KBM-7 (cell line): ENCODE data around the gene KCNJ10.

Experiments used
- DNase-seq: peaks from one replicate; pipeline ENCODE4 v3.0.0-alpha.2; 2015
- in situ Hi-C: fragments of 300-500 bp; cut with MboI; formaldehyde crosslinking; loops from 2 replicates; pipeline ENCODE4 v1.14.3; 2020; ENCODE audit warnings: low sequenced_read_pairs, low pct_unique_long_range_greater_than_20kb, mixed read lengths

KCNJ10 gene

GRCh38 chr1:160006312-160006940, 63.5 kb downstream of the KCNJ10 start:
- peak; percentile 69 for DNase-seq

GRCh38 chr1:160005070-160005469, 64.9 kb downstream of the KCNJ10 start:
- DNase-seq = no peak
- in situ Hi-C loops = loop anchor here (10.0 kb wide), 1 partner anchor 210 kb away; no protein-coding TSS in a partner anchor

More at GRCh38 chr1:160006312-160006940, 63.5 kb downstream of the KCNJ10 start:
- in situ Hi-C loops = loop anchor here (10.0 kb wide), 1 partner anchor 212 kb away; no protein-coding TSS in a partner anchor

- DNase-seq = no peak
- in situ Hi-C loops = loop anchor here (10.0 kb wide), 1 partner anchor 210 kb away; no protein-coding TSS in a partner anchor
Measured at GRCh38 chr1:160004425-160004824, 65.5 kb downstream of the KCNJ10 start.

DNA sequence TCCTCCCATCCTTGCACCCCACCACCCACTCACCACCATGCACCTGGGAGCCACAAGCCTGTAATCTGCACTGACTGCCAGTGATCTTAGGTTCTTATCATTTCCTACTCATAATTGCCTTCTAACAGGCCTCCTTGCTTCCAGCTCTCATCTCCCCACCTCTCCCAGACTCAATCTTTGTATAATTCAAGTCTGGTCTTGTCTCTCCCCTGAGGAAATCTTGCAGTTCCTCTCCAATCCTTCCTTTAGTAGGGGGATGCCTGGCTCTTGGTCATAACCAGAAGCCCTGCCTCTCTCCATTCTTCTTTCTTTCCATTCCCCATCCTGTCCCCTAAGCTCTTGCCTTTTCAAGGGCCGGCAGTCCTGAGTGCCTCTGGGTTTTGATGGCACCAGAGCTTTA, 66.0 kb downstream of the KCNJ10 start:
- in situ Hi-C loops = loop anchor here (10.0 kb wide), 1 partner anchor 209 kb away; no protein-coding TSS in a partner anchor

DNA sequence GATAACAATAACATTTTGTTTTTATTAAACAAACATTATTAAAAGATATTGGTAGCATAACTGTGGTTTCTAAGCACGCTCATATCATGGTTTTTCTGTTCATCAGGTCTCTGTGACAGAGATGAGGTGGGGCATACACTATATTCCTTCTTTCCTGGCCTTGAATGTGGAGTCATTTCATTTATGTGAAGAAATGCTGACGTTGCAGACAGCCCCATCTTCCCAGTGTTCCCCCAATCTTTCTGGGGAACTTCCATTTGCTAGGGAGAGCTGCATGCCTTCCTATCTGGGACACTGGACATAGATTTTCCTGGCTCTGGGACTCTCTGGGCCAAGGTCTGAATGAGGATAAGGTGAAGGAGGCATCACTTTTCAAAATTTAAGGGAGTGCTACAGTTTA, 68.5 kb downstream of the KCNJ10 start:
- DNase-seq = no peak
- in situ Hi-C loops = loop anchor here (10.0 kb wide), 1 partner anchor 207 kb away; no protein-coding TSS in a partner anchor

More for the DNA sequence above, 66.0 kb downstream of the KCNJ10 start:
- DNase-seq = no peak

DNA sequence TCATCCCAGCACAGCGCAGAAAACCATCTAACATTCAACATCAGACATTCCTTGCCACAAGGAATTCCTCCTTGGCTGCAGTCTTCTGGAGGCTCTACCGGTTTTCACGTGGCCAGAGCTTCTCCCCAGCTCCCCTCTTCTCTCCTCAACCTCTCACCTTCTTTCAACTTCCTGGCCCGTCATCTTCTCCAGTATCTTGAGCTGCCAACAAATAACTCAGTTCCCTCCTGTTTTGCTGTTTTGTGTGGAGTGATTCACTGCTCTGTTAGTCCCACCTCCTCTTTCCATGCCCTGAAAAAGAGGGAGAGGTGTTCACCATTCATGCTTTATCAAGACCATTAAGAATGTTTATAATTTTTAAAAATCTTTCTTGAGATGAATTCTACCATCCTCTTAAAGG, 70.8 kb downstream of the KCNJ10 start:
- DNase-seq = no peak
- in situ Hi-C loops = no loop called here

- DNase-seq = no peak
- in situ Hi-C loops = no loop called here
Measured at GRCh38 chr1:159996653-159997052, 73.3 kb downstream of the KCNJ10 start.

DNA sequence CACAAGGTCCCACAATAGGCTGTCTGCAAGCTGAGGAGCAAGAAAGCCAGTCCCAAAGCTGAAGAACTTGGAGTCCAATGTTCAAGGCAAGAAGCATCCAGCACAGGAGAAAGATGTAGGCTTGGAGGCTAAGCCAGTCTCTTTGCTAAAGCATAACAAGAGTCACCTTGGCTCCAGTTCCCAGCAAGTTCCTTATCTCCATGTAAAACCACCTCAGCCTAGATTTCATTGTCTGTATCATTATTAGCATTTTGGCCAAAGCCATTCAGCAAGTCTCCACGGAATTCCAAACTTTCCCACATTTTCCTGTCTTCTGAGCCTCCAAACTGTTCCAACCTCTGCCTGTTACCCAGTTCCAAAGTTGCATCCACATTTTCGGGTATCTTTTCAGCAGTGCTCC, 75.1 kb downstream of the KCNJ10 start:
- no peak for DNase-seq
- in situ Hi-C loops = no loop called here

DNA sequence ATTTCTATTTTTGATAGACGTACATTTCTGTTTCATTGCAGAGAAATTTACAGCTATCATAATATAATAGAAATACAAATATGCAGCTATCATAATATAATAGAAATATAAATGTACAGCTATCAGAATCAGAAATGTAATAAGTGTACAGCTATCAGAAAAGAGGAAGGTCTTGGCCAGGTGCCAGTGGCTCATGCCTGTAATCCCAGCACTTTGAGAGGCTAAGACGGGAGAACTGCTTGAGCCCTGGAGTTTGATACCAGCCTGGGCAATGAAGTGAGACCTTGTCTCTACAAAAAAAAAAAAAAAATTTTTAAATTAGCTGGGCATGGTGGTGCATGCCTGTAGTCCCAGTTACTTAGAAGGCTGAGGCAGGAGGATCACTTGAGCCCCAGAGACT, 76.0 kb downstream of the KCNJ10 start:
- in situ Hi-C loops = no loop called here
- no peak for DNase-seq

DNA sequence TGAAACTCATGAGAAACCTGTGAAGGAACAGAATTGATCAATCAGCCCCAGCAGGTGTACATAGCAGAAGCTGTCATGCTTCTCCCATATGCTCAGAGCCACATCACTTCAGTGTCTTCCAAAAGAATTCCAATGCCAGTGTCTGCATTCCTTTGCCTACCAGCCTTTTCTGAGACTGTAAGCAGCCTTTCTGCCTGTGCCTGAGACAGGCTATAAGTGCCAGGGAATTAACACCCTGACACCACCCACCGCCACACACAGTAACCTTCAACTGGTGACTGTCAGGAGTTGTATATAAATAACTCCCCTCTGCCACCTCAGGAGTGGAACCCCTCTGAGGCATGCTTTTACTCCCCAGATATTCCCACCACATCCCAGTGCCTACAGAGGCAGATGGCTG, 77.8 kb downstream of the KCNJ10 start:
- DNase-seq = no peak
- in situ Hi-C loops = no loop called here

DNA sequence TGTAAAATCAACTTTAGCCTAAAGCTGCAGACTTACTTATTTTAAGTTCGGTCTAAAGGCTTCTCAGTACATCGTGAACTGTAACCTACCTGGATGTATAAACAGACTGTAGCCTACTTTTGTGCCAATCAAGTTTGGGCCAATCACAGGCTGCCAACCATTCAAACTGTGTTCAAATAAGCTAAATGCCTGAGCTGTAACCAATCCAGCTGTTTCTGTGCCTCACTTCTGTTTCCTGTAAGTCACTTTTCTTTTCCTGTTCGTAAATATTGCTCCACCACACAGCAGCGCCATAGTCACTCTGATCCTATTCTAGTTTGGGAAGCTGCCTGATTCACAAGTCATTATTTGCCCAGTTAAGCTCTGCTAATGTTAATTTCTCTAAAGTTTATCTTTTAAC, 78.4 kb downstream of the KCNJ10 start:
- in situ Hi-C loops = no loop called here
- peak; percentile 15 for DNase-seq

DNA sequence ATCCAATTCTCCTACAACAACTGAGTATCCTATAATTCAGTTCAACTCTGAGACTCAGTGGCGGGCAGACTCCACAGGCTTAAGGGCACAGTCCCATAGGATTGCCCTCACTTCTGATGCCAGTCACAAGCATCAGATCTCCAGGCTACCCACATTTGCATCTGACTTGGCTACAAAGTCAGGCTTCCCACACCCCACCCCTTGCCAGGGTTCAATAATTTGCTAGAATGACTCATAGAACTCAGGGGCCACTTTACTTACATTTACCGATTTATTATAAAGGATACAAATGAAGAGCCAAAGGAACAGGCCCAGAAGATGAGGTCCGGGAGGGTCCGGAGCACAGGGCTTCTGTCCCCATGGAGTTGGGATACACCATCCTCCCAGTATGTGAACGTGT, 80.0 kb downstream of the KCNJ10 start:
- DNase-seq = no peak
- in situ Hi-C loops = no loop called here

DNA sequence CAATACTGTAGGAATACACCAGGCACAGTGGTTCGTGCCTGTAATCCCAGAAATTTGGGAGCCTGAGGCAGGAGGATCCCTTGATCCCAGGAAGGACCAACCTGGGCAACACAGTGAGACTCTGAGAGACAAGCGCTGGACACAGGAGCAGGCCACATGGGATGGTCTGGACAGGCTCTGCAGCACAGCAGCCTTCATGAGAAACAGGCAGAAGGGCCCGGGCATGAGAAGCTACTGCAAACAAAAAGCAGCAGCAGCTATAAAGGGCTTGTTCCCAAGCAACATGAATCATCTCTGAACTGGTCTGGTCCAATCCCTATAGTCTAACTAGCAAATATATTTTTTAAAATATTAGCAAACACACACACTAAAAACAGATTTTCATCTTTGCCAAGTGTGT, 80.4 kb downstream of the KCNJ10 start:
- DNase-seq = no peak
- in situ Hi-C loops = no loop called here

DNA sequence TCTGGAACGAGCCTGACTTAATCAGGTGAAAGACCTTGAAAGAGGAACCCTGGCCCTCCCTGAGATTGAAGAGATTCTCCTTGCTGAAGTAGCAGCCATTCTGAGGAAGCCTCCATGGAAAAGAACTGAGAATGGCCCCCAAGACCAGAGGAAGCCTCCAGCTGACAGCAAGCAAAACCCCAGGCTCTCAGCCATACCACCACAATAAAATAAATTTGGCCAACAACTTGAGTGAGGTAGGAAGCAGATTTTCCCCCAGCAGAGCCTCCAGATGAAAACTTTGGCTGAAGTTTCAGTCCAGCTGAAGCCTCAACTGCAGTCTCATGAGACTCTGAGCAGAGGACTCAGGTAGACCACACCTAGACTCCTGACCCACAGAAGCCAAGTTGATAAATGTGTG, 82.0 kb downstream of the KCNJ10 start:
- in situ Hi-C loops = no loop called here
- DNase-seq = no peak

- in situ Hi-C loops = no loop called here
- no peak for DNase-seq
Measured at GRCh38 chr1:159987186-159987585, 82.8 kb downstream of the KCNJ10 start.

DNA sequence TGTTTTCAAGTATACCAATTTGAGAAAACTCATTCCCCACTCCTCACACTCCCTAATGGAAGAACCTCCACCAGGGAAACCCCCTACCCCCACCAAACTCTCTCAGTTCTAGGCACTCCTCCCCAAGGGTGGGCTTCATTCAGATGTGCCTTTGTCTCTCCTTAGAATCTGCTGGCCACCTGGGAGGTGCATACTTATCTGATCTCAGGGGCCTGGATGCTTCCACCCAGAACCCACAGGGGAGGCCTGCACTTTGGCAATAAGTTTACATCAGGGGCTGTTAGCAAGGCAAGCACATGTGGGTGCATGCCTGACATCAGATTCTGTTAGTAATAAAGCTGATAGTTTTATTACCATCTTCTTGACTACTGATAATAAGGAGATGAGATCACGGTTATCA, 83.4 kb downstream of the KCNJ10 start:
- in situ Hi-C loops = no loop called here
- no peak for DNase-seq

DNA sequence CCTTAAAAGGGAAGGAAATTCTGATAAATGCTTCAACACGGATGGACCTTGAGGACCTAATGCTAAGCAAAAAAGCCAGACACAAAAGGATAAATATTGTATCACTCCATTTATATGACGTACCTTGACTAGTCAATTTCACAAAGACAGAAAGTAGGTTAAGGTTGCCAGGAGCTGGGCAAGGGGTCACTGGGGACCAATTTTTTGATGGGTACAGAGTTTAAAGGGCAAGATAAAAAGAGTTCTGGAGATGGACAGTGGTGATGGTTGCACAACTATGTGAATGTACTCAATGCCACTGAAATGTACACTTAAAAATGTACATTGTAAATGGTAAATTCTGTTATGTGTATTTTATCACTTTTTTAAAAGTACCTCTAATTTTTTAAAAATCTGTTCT, 83.9 kb downstream of the KCNJ10 start:
- no peak for DNase-seq
- in situ Hi-C loops = no loop called here

DNA sequence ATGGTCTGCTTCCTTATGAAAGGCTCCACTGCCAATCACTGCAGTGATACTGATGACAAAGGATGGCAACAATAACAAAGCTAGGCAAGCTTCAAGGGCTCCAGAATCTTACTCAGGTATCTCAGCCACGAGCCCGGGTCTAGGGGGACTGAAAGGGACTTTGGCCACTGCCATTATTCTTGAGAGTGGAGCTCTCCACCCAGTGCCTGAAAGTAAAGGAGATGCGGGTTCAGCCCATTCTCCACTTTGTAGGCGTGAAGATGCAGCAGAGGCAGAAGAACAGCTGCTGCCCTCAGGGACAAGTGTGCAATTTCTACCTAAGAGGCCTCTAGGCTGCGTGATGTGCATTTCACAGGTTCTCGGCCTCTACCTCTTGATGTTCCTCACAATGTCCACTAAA, 84.5 kb downstream of the KCNJ10 start:
- in situ Hi-C loops = no loop called here
- no peak for DNase-seq

DNA sequence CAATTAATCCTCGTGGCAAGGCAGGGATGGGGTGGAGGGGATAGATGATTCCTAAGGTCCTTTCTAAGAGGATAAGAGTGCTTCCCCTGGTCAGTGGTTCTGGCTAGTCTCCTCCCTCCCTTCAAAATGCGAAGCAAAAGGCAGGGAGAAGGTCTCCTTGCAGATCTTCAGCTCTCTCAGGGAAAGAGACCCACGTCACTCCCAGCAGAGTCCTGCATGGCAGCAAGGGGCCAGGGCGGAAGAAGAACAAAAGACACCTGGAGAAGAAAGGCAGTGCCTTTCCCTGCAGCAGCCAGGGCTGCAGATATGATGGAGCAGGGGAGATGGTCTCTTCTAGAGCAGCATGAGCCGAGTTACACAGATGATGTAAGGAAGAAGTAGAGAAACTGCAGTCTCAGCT, 86.3 kb downstream of the KCNJ10 start:
- DNase-seq = no peak
- in situ Hi-C loops = no loop called here

DNA sequence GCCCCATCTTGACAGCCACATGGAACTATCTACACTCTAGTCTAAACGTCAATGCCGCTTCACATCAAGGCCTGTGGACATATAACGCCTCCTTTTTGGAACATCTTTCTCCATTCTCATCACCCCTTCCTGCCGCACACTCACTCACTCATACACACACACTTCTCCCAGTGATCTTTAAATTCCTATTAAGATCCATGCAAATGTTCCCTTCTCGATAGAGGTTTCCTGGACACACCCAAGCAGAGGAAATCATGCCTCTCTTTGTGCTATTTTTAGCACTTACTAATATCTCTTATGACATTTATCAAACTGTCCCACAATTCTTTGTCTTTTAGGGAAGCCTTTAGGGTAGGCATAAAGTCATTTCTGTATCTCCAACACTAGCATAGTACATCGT, 87.7 kb downstream of the KCNJ10 start:
- in situ Hi-C loops = no loop called here
- DNase-seq = no peak

GRCh38 chr1:159981351-159982055, 88.5 kb downstream of the KCNJ10 start:
- in situ Hi-C loops = no loop called here

More at GRCh38 chr1:159981351-159982055, 88.5 kb downstream of the KCNJ10 start:
- DNase-seq = no peak
